GM15510 (cell line): ENCODE measurements around the gene CDK6.

Experiments
- POLR2A ChIP-seq: IDR thresholded peaks from 3 replicates; pipeline ENCODE4 v1.6.1; 2011; ENCODE audit warnings: borderline replicate concordance; ENCODE audit not compliant: insufficient read length; ENCODE audit errors: extremely low read depth

Gene CDK6

GRCh38 chr7:92797284-92797683 is 39.1 kb downstream of the CDK6 start:
- no peak for TF ChIP-seq POLR2A

DNA sequence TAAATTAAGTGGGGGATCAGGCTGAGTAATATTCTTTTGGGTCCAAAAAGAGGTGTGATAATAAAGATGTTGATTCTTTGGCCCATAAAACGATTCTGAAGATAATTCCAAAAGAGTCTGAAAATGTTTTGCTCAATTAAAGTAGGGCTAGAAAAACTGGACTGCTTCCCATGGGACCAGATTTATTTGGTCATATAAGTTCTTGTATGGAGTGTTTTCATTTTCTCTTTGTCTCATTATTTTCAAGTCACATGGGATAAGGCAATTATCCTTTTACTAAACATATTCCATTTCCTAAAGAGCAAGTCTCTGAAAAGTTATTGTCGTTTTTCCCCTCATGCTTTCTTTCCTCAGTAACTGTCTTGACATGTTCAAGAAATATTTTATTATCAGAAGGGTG is 41.5 kb downstream of the CDK6 start:
- TF ChIP-seq POLR2A = no peak

- no peak for TF ChIP-seq POLR2A
These were observed 42.0 kb downstream of the CDK6 start for GRCh38 chr7:92794391-92794790.

GRCh38 chr7:92793656-92794205 is 42.6 kb downstream of the CDK6 start:
- no peak for TF ChIP-seq POLR2A

DNA sequence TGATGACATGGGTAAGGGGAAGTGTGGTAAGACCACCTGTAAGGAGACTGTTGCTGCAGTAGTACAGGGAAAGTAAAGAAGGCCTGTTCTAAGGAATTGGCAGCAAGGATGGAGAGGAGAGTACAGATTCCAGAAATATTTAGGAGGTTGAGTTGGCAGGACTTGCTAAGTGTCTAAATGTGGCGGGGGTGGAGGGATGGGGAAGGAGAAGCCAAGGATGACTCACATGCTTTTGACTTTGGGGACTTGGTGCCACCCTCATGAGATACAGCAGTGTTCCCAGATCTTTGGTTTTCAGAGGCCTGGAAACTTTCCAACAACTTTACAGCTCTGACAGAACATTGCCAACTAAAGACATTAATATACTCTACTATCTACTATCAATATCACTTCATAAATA is 45.4 kb downstream of the CDK6 start:
- no peak for TF ChIP-seq POLR2A

DNA sequence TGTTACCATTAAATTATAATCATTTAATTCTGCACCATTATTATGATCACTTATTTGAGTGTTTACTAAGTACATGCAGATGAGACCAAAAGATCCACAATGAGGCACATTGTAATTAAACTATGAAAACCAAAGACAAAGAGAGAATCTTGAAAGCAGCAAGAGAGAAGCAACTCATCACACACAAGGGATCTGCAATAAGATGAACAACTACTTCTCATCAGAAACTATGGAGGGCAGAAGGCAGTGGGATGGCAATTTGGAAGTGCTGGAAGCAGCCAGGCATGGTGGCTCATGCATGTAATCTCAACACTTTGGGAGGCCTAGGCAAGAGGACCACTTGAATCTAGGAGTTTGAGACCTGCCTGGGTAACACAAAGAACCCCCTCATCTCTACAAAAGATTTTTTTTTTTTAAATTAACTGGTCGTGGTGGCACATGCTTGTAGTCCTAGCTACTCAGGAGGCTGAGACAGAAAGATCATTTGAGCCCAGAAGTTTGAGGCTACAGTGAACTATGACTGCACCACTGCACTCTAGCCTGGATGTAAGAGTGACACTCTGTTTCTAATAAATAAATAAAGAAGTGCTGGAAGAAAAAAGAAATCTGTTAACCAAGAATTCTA is 47.7 kb downstream of the CDK6 start:
- no peak for TF ChIP-seq POLR2A

DNA sequence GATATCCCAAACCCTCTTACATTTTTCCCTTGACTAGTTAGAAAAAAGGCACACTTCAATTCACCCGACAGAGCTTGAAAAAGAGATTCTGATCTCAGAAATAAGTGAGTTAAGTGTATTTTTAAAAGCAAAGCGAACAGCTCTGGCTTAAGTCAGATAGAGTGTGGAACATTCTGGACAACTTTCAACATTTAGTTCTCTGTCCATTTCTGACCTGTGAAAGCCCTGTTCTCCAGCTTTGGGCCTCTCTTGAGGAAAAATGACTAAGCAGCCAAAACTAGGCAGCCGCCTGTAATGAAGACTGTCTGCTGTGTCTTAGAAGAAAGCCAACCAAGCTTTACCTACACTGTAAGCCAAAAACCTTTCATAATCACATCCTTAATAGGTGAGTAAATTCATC is 50.5 kb downstream of the CDK6 start:
- no peak for TF ChIP-seq POLR2A

- no peak for TF ChIP-seq POLR2A
These were observed 51.4 kb downstream of the CDK6 start for GRCh38 chr7:92784935-92785334.

DNA sequence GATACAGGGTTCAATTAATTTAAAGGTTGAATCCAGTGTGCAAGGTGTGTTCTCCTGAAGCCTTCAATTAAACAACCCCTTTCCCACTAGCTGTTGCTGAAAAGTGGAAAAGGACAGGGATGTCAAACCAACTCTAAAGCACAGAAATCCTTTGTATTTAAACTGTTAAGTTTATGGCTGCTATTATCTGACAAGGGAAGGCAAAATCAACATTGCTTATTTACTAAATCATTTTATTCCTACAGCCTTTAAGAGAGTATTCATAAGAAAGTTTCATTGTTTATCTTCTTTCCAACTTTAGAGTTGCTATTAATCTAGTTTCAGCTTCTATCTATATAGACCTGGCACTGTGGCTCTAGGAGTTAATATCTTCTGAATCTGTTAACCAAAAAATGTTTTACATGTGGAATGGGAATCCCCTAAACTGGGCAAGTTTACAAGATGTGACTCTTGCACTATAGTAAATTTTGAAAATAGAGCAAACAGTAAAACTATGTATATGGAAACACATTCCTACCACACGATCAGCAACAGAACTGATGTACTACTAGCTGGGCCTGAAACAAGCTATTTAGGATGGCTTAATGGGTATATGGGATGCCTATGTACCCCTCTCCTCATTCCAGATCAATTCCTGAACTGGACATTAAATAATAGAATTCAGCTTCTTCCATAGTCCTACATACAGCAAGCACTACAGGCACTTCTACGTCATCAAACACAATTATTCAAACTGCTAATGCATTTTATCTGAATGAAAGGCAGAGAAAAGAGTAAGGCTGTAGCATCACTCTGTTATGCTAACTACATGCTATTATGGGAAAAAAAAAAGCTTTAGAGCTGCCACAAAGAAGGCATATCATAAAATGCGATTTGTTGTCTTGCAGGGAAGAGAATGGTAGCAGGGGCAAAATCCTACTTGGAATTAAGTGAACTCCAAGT is 52.8 kb downstream of the CDK6 start:
- TF ChIP-seq POLR2A = no peak

GRCh38 chr7:92782855-92783254 is 53.5 kb downstream of the CDK6 start:
- TF ChIP-seq POLR2A = no peak

DNA sequence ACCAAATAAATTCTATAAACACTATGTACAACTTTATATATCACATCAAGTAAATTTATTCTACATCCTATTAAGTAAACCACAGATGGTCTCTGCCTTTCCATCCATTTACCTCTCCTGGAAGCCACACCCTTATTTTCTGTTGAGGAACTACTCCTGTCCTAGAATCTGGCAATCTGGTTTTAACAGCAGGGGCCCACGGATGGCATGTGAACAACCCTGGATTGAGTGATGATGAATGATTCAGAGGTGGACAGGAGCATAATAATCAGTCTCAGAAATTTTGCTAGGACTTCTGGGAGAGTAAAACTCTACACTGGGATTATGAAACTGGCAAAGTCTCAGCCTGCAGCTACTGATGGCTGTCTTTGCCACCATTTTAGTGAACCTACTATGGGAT is 54.1 kb downstream of the CDK6 start:
- no peak for TF ChIP-seq POLR2A

DNA sequence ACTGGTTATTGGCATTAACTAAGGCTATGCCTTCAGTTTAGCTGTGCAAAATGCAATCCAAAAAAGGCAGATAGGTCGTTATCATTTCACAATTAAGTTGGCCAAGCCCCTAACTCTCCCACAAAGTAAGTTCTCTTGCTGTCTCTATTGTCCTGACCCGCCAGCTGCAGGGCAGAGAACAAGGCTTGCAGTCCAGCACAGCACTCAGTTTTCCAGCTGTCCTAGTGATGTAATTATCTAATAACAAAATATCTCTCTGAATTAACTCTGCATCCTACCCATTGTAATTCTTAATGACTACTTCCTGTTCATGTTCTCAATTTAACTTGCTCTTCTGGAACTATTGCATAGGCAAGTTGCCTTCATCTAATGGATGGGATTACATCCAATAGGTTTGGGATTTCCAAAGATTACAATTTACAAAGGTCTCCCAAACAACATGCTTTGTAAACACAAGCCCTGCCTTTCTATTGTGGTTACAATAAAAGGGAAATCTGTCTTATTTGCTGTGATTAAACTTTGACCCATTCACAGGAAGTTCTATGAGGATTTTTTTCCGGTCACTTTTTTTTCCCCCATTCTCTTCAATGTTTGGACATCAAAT is 55.2 kb downstream of the CDK6 start:
- no peak for TF ChIP-seq POLR2A

- no peak for TF ChIP-seq POLR2A
These were observed 57.4 kb downstream of the CDK6 start for GRCh38 chr7:92778972-92779371.

- TF ChIP-seq POLR2A = no peak
These were observed 58.4 kb downstream of the CDK6 start for GRCh38 chr7:92777993-92778392.

DNA sequence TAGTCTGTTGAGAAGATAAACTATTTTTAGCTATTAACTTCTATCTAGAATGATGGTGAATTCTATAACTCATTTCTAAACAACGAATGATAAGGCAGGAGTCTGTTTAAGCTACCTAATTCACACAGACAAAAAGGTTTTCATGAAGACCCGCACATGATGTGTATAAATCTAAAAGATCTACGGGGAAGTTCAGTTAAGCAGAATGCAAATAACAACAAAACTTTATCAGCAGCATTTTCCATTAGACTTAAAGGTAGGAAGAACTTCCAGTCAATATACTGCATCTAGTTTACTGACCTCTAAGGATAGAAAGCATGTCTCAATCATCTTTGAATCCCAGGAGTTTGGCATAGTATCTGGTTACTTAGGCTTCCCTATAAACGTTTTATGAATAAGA is 62.6 kb downstream of the CDK6 start:
- TF ChIP-seq POLR2A = no peak
